LNCaP clone FGC (cell line): Measurements from ENCODE around the gene ANXA1.

Experiments
- DNase-seq: peaks from one replicate; pipeline ENCODE4 v3.0.0-alpha.2; 2011; ENCODE audit warnings: low read depth
- H3K4me3 ChIP-seq: 2 replicates; pipeline ENCODE4 v1.5.1; 2011; ENCODE audit warnings: mild to moderate bottlenecking, low read depth, low read length, control low read depth
- TF ChIP-seq, protein P1 (sequence below): IDR thresholded peaks from 2 replicates; pipeline ENCODE4 v1.5.1; 2012; ENCODE audit warnings: mild to moderate bottlenecking; ENCODE audit not compliant: control insufficient read depth, insufficient read depth; ENCODE audit errors: extremely low read depth

The ANXA1 gene

DNA sequence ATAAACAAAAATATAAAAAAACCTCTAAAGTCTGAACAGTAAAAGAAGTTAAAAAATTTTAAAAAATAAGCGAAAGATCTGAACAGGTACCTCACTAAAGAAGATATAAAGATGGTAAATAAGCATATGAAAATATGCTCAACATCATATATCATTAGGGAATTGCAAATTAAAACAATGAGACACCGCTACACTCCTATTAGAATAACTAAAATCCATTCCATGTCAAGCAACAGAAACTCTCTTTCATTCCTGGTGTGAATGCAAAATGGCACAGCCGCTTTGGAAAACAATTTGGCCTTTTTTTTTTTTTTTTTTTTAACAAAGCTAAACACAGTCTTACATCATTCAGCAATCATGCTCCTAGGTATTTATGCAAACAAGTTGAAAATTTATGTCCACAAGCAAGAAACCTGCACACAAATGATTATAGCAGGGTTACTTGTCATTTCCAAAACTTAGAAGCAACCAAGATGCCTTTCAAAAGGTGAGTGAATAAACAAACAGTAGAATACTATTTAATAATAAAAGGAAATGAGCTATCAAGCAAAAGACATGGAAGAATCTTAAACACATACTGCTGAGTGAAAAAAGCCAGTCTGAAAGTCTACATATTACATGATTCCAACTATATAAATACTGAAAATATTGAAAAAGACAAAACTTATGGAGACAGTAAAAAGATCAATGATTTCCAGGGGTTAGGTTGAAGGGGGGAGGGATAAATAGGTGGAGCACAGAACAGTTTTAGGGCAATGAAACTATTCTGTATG lies 22.1 kb downstream of the ANXA1 start:
- DNase-seq = no peak
- H3K4me3 ChIP-seq = no peak overlapping the region
- TF ChIP-seq, protein P1, sequence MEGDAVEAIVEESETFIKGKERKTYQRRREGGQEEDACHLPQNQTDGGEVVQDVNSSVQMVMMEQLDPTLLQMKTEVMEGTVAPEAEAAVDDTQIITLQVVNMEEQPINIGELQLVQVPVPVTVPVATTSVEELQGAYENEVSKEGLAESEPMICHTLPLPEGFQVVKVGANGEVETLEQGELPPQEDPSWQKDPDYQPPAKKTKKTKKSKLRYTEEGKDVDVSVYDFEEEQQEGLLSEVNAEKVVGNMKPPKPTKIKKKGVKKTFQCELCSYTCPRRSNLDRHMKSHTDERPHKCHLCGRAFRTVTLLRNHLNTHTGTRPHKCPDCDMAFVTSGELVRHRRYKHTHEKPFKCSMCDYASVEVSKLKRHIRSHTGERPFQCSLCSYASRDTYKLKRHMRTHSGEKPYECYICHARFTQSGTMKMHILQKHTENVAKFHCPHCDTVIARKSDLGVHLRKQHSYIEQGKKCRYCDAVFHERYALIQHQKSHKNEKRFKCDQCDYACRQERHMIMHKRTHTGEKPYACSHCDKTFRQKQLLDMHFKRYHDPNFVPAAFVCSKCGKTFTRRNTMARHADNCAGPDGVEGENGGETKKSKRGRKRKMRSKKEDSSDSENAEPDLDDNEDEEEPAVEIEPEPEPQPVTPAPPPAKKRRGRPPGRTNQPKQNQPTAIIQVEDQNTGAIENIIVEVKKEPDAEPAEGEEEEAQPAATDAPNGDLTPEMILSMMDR = no peak

DNA sequence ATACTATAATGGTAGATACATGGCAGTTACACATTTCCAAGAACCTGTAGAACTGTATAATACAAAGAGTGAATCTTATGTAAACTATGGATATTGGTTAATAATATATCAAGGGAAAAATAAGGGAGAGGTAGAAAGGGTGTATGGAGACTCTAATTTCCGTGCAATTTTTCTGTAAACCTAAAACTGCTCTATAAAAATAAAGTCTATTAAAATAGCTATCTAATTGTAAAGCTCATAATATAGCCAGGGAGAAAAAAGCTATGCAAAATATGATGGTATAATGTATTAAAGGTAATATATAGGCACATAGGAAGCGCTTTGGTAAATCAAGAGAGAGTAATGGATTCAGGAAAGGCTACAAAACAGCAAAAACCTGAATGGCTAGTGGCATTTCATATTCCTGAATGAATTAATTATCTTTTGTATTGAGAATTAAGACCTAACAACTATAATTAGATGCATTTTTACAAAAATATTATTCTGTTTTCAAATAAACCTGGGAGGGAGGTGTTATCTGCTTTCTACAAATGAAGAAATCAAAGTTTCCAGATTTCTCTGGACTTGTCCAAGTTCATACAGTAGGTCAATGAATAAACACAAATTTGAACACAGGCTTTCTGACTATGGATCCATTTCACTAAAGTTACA lies 22.8 kb downstream of the ANXA1 start:
- no peak overlapping the region for H3K4me3 ChIP-seq
- no peak for DNase-seq
- TF ChIP-seq, protein P1 = no peak

DNA sequence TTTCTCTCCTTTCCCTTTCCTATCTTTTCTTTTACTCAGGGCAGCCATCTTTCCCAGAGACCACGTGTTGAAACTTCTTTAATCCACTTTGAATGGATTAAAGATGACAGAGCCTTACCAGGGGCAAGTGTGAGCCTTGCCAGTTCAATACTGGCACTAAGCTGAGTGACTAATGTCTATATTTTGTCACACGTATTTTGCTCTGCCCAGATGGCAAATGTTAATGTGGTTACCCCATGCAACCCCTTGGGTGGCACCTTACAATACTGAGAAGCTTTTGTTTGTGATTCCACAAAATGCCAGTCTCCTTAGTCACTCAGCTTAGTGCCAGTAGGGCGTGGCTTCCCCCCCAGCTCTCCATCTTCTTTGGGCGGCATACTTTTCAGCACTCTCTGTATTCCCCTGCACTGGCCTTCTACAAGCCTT lies 24.8 kb downstream of the ANXA1 start:
- no peak for DNase-seq
- TF ChIP-seq, protein P1 = no peak
- H3K4me3 ChIP-seq = no peak overlapping the region

DNA sequence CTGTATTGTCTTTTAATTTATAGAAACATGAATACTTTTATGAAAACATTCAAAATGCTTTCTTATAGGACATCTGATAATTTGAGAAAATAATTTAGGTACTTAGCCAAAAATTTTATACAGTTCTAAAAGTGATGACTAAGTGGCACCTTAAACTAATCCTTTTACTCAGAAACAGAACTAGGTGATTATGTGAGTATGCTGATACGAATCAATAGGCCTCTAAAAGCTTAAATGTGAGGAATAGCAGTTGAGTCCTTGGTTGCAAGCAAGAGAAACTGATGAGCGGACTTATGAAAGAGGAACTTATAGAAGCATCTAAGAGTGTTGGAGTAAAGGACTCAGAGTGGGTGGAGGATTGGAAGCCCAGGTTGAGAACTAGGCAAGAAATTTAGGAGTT lies 26.4 kb downstream of the ANXA1 start:
- H3K4me3 ChIP-seq = no peak overlapping the region
- no peak for DNase-seq
- TF ChIP-seq, protein P1 = no peak

DNA sequence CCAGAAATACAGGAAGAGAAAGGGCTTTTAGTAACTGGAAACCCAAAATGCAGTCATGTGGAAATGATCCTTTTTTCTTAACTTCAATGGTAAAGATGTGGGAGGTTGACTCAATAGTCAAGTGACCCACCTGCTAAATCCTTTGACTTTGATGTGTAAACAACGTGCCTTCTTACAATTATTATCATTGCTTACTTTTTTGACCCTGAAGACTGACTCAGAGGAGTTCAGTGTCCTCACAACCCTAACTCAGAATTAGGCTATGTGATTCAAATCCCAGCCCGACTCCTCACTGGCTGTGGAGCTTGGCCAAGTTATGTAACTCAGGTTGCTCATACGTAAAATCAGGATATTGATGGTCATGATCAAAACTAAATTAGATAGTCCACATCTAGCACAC lies 27.9 kb downstream of the ANXA1 start:
- no peak overlapping the region for H3K4me3 ChIP-seq
- TF ChIP-seq, protein P1 = no peak
- DNase-seq = no peak

DNA sequence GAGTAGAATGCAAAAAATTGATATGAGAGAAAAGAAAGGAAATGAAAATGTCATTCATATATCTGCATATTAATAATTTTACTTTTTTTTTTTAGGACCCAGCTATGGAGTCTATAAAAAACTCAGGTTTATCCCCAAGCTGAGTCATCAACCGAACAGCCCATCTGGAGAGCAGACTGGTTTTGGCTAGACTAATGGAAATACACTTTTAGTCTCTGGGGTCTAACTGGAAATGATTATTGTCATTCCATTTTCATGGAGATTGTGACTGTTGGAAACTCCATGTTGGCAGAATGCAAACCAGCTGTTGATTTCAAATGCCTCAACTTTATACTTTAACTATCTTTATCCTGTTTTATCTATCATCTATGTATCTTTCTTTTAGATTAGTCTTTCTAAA lies 28.7 kb downstream of the ANXA1 start:
- no peak for DNase-seq

More for the DNA sequence above, 28.7 kb downstream of the ANXA1 start:
- TF ChIP-seq, protein P1 = no peak
- H3K4me3 ChIP-seq = no peak overlapping the region
